ENCODE measurements around the gene PUS7.
A peak's percentile ranks its signal among the peaks of the same experiment; 100 is the strongest.
"Not testable (repeated sequence)": the region's sequence is repeated elsewhere in the genome, so short reads cannot be mapped to it uniquely, and the experiment has no call there.

Gene PUS7

GRCh38 chr7:105450870-105451269 is 71.2 kb downstream of the PUS7 start:
- DNase-seq; POLR2A ChIA-PET; H3K36me3 ChIP-seq (ENCODE audit: control insufficient read depth in 4 of 4, insufficient read depth in 4 of 4, low read length in 3 of 4); CTCF ChIA-PET; H3K4me3 ChIP-seq (ENCODE audit: control insufficient read depth in 1 of 7, extremely low read depth in 1 of 7, insufficient read depth in 4 of 7, low read depth in 2 of 7, low read length in 6 of 7); H3K27ac ChIP-seq (ENCODE audit: insufficient read depth in 1 of 2, low read depth in 1 of 2, low read length in 2 of 2, poor library complexity in 1 of 2, severe bottlenecking in 2 of 2); H3K27me3 ChIP-seq (replicated peaks in 2 of 5; ENCODE audit: control insufficient read depth in 4 of 5, insufficient read depth in 5 of 5, low read length in 4 of 5); H3K9me3 ChIP-seq (ENCODE audit: control extremely low read depth in 1 of 5, control insufficient read depth in 4 of 5, insufficient read depth in 2 of 5, low read depth in 1 of 5, low read length in 4 of 5); H3K4me1 ChIP-seq (ENCODE audit: control extremely low read depth in 1 of 4, control insufficient read depth in 4 of 4, insufficient read depth in 4 of 4, low read length in 3 of 4): not testable (repeated sequence)
- 80% methylated on average over 1 of the region's 5 CpGs for WGBS (ENCODE audit: insufficient coverage)

GRCh38 chr7:105450177-105450861 is 71.8 kb downstream of the PUS7 start:
- WGBS (ENCODE audit: insufficient coverage) = 95% methylated on average over 4 of the region's 8 CpGs
- POLR2A ChIA-PET = no interaction called here
- Histone ChIP-seq H3K9me3 (ENCODE audit: control extremely low read depth in 1 of 5, control insufficient read depth in 4 of 5, insufficient read depth in 2 of 5, low read depth in 1 of 5, low read length in 4 of 5) (no peaks in the 10 kb centered on the region), H3K27ac (ENCODE audit: insufficient read depth in 1 of 2, low read depth in 1 of 2, low read length in 2 of 2, poor library complexity in 1 of 2, severe bottlenecking in 2 of 2) (no peak overlapping the region), H3K27me3 (replicated peaks in 2 of 5; ENCODE audit: control insufficient read depth in 4 of 5, insufficient read depth in 5 of 5, low read length in 4 of 5) (no peaks in the 10 kb centered on the region), H3K36me3 (ENCODE audit: control insufficient read depth in 4 of 4, insufficient read depth in 4 of 4, low read length in 3 of 4) (peaks cover 0 to 2% (median 0%) of the 10 kb centered on the region in 4 experiments), H3K4me1 (ENCODE audit: control extremely low read depth in 1 of 4, control insufficient read depth in 4 of 4, insufficient read depth in 4 of 4, low read length in 3 of 4) (peaks cover 0 to 4% (median 2%) of the 10 kb centered on the region in 4 experiments), H3K4me3 (ENCODE audit: control insufficient read depth in 1 of 7, extremely low read depth in 1 of 7, insufficient read depth in 4 of 7, low read depth in 2 of 7, low read length in 6 of 7) (no peak overlapping the region)
- DNase-seq = no peak
- CTCF ChIA-PET = no interaction called here

GRCh38 chr7:105448181-105448580 is 73.9 kb downstream of the PUS7 start:
- Histone ChIP-seq H3K36me3 (ENCODE audit: control insufficient read depth in 4 of 4, insufficient read depth in 4 of 4, low read length in 3 of 4) (peaks cover 0 to 2% (median 0%) of the 10 kb centered on the region in 4 experiments), H3K4me1 (ENCODE audit: control extremely low read depth in 1 of 4, control insufficient read depth in 4 of 4, insufficient read depth in 4 of 4, low read length in 3 of 4) (peaks cover 0 to 7% (median 3%) of the 10 kb centered on the region in 4 experiments), H3K27ac (ENCODE audit: insufficient read depth in 1 of 2, low read depth in 1 of 2, low read length in 2 of 2, poor library complexity in 1 of 2, severe bottlenecking in 2 of 2) (no peak overlapping the region), H3K4me3 (ENCODE audit: control insufficient read depth in 1 of 7, extremely low read depth in 1 of 7, insufficient read depth in 4 of 7, low read depth in 2 of 7, low read length in 6 of 7) (no peak overlapping the region), H3K27me3 (replicated peaks in 2 of 5; ENCODE audit: control insufficient read depth in 4 of 5, insufficient read depth in 5 of 5, low read length in 4 of 5) (no peaks in the 10 kb centered on the region), H3K9me3 (ENCODE audit: control extremely low read depth in 1 of 5, control insufficient read depth in 4 of 5, insufficient read depth in 2 of 5, low read depth in 1 of 5, low read length in 4 of 5) (no peaks in the 10 kb centered on the region)
- ChIA-PET CTCF (no interaction called here), POLR2A (no interaction called here)
- DNase-seq = no peak
- 79% methylated on average over 8 of the region's 8 CpGs for WGBS (ENCODE audit: insufficient coverage)

- H3K9me3 ChIP-seq (ENCODE audit: control extremely low read depth in 1 of 5, control insufficient read depth in 4 of 5, insufficient read depth in 2 of 5, low read depth in 1 of 5, low read length in 4 of 5) = no peaks in the 10 kb centered on the region
- H3K4me3 ChIP-seq (ENCODE audit: control insufficient read depth in 1 of 7, extremely low read depth in 1 of 7, insufficient read depth in 4 of 7, low read depth in 2 of 7, low read length in 6 of 7) = no peak overlapping the region
- peak in 2 of 3 donors; percentile 31 to 41 for DNase-seq
- H3K4me1 ChIP-seq (ENCODE audit: control extremely low read depth in 1 of 4, control insufficient read depth in 4 of 4, insufficient read depth in 4 of 4, low read length in 3 of 4) = peaks cover 0 to 7% (median 2%) of the 10 kb centered on the region in 4 experiments
- WGBS (ENCODE audit: insufficient coverage) = 92% methylated on average over 2 of the region's 4 CpGs
- no peaks in the 10 kb centered on the region for H3K27me3 ChIP-seq (replicated peaks in 2 of 5; ENCODE audit: control insufficient read depth in 4 of 5, insufficient read depth in 5 of 5, low read length in 4 of 5)
- H3K36me3 ChIP-seq (ENCODE audit: control insufficient read depth in 4 of 4, insufficient read depth in 4 of 4, low read length in 3 of 4) = peaks cover 0 to 2% (median 0%) of the 10 kb centered on the region in 4 experiments
- ChIA-PET POLR2A (no interaction called here), CTCF (interaction anchor here (1.4 kb wide), 1 partner anchor 46 kb away, joined by 3 read pairs; no protein-coding TSS in a partner anchor)
- no peak overlapping the region for H3K27ac ChIP-seq (ENCODE audit: insufficient read depth in 1 of 2, low read depth in 1 of 2, low read length in 2 of 2, poor library complexity in 1 of 2, severe bottlenecking in 2 of 2)
Measured at GRCh38 chr7:105444342-105444987, 77.6 kb downstream of the PUS7 start.

GRCh38 chr7:105442214-105442613 is 79.9 kb downstream of the PUS7 start:
- H3K27me3 ChIP-seq (replicated peaks in 2 of 5; ENCODE audit: control insufficient read depth in 4 of 5, insufficient read depth in 5 of 5, low read length in 4 of 5); H3K9me3 ChIP-seq (ENCODE audit: control extremely low read depth in 1 of 5, control insufficient read depth in 4 of 5, insufficient read depth in 2 of 5, low read depth in 1 of 5, low read length in 4 of 5); H3K4me1 ChIP-seq (ENCODE audit: control extremely low read depth in 1 of 4, control insufficient read depth in 4 of 4, insufficient read depth in 4 of 4, low read length in 3 of 4); H3K27ac ChIP-seq (ENCODE audit: insufficient read depth in 1 of 2, low read depth in 1 of 2, low read length in 2 of 2, poor library complexity in 1 of 2, severe bottlenecking in 2 of 2); H3K36me3 ChIP-seq (ENCODE audit: control insufficient read depth in 4 of 4, insufficient read depth in 4 of 4, low read length in 3 of 4); DNase-seq; H3K4me3 ChIP-seq (ENCODE audit: control insufficient read depth in 1 of 7, extremely low read depth in 1 of 7, insufficient read depth in 4 of 7, low read depth in 2 of 7, low read length in 6 of 7): not testable (repeated sequence)
- CTCF ChIA-PET = interaction anchor here (1.0 kb wide), 1 partner anchor 13 kb away, joined by 3 read pairs; no protein-coding TSS in a partner anchor
- over 99% methylated on average over 9 of the region's 9 CpGs for WGBS (ENCODE audit: insufficient coverage)
- POLR2A ChIA-PET = interaction anchor here (0.7 kb wide), 1 partner anchor 154 kb away, joined by 3 read pairs; no protein-coding TSS in a partner anchor

- Histone ChIP-seq H3K4me3 (ENCODE audit: control insufficient read depth in 1 of 7, extremely low read depth in 1 of 7, insufficient read depth in 4 of 7, low read depth in 2 of 7, low read length in 6 of 7) (no peak overlapping the region), H3K27me3 (replicated peaks in 2 of 5; ENCODE audit: control insufficient read depth in 4 of 5, insufficient read depth in 5 of 5, low read length in 4 of 5) (no peaks in the 10 kb centered on the region), H3K36me3 (ENCODE audit: control insufficient read depth in 4 of 4, insufficient read depth in 4 of 4, low read length in 3 of 4) (no peaks in the 10 kb centered on the region), H3K9me3 (ENCODE audit: control extremely low read depth in 1 of 5, control insufficient read depth in 4 of 5, insufficient read depth in 2 of 5, low read depth in 1 of 5, low read length in 4 of 5) (peaks cover 0 to 1% (median 0%) of the 10 kb centered on the region in 5 experiments), H3K4me1 (ENCODE audit: control extremely low read depth in 1 of 4, control insufficient read depth in 4 of 4, insufficient read depth in 4 of 4, low read length in 3 of 4) (peaks cover 0 to 3% (median 0%) of the 10 kb centered on the region in 4 experiments), H3K27ac (ENCODE audit: insufficient read depth in 1 of 2, low read depth in 1 of 2, low read length in 2 of 2, poor library complexity in 1 of 2, severe bottlenecking in 2 of 2) (no peak overlapping the region)
- ChIA-PET POLR2A (interaction anchor here (0.7 kb wide), 1 partner anchor 142 kb away, joined by 3 read pairs; the partner anchor contains the start of gene EFCAB10), CTCF (interaction anchor here (2.5 kb wide), 1 partner anchor 10 kb away, joined by 10 read pairs; no protein-coding TSS in a partner anchor)
- 82% methylated on average over 5 of the region's 9 CpGs for WGBS (ENCODE audit: insufficient coverage)
- DNase-seq = no peak
Measured at GRCh38 chr7:105439174-105439893, 82.7 kb downstream of the PUS7 start.
